SW 1271 (cell line): Measurements from ENCODE around the gene CA5B.
"Not testable (repeated sequence)": the region's sequence is repeated elsewhere in the genome, so short reads cannot be mapped to it uniquely, and the experiment has no call there.

Experiments used
- DNase-seq, 2 experiments: peaks; one replicate each; lab custom pipeline; 2025; lab: John Stamatoyannopoulos, UW

The CA5B gene

GRCh38 chrX:15748841-15749240 is 10.8 kb downstream of the CA5B start:
- no peak for DNase-seq

- no peak for DNase-seq
Measured at GRCh38 chrX:15749642-15750610, 11.9 kb downstream of the CA5B start.

GRCh38 chrX:15750611-15751154 is 12.6 kb downstream of the CA5B start:
- no peak for DNase-seq

- DNase-seq: no peak
Measured at GRCh38 chrX:15751155-15751819, 13.2 kb downstream of the CA5B start.

- DNase-seq: no peak
Measured at GRCh38 chrX:15755091-15755490, 17.0 kb downstream of the CA5B start.

GRCh38 chrX:15758140-15758539 is 20.1 kb downstream of the CA5B start:
- no peak for DNase-seq

- DNase-seq: not testable (repeated sequence)
Measured at GRCh38 chrX:15759886-15760285, 21.8 kb downstream of the CA5B start.

GRCh38 chrX:15761564-15762191 is 23.6 kb downstream of the CA5B start:
- DNase-seq: no peak

GRCh38 chrX:15769300-15769954 is 31.4 kb downstream of the CA5B start:
- DNase-seq: no peak

GRCh38 chrX:15781961-15782699 is 44.1 kb downstream of the CA5B start:
- no peak for DNase-seq

- no peak for DNase-seq
Measured at GRCh38 chrX:15785176-15785750, 47.2 kb downstream of the CA5B start.

- no peak for DNase-seq
Measured at GRCh38 chrX:15786915-15787314, 48.8 kb downstream of the CA5B start.

- DNase-seq: peak; percentile 11 to 39
Measured at GRCh38 chrX:15789979-15790768, 52.1 kb downstream of the CA5B start, which contains the start of gene ZRSR2. Gene ZRSR2, plus strand, starts transcription at chrX:15790484. Its CDS starts 12 bp downstream, at chrX:15790496.

GRCh38 chrX:15790769-15791290 is 52.8 kb downstream of the CA5B start:
- no peak for DNase-seq

GRCh38 chrX:15797707-15798106 is 59.6 kb downstream of the CA5B start:
- no peak for DNase-seq

GRCh38 chrX:15804563-15804962 is 66.5 kb downstream of the CA5B start:
- no peak for DNase-seq

- no peak for DNase-seq
Measured at GRCh38 chrX:15808254-15808653, 70.2 kb downstream of the CA5B start.

GRCh38 chrX:15812192-15812938 is 74.3 kb downstream of the CA5B start:
- DNase-seq: no peak

- DNase-seq: no peak
Measured at GRCh38 chrX:15813416-15813815, 75.3 kb downstream of the CA5B start.
